Right lobe of liver (tissue), 6 donors: ENCODE measurements around the gene BIK. TPM values are rescaled to one million over a fixed set of nuclear protein-coding genes. Genes with fewer than 3 reads are reported as not detected.
"Not testable (repeated sequence)": the region's sequence is repeated elsewhere in the genome, so short reads cannot be mapped to it uniquely, and the experiment has no call there.

Source experiments
- ATAC-seq, 4 donors: fragments of 200-7000 bp; cut with Tn5 transposase; one replicate each; pipeline ENCODE4 v1.9.1; 2020; ENCODE audit warnings: mild to moderate bottlenecking in 4 of 4, moderate library complexity in 4 of 4
- DNase-seq, 3 donors: peaks; one replicate each; pipeline ENCODE4 v3.0.0-alpha.2; 2020
- H3K27ac ChIP-seq, 3 donors: fragments of 200-600 bp; one replicate each; pipeline ENCODE4 v1.8.0; 2022
- H3K27me3 ChIP-seq, 2 donors: fragments of 200-600 bp; one replicate each; pipeline ENCODE4 v1.8.0; 2022
- H3K36me3 ChIP-seq, 4 donors: fragments of 200-600 bp; sonication (generic) in 1 of 4; one replicate each; pipeline versions ENCODE4 v1.5.1 to v1.8.0; 2017 to 2022; ENCODE audit warnings: control low read depth in 1 of 4
- H3K4me1 ChIP-seq, 4 donors: fragments of 200-600 bp; sonication (generic) in 1 of 4; one replicate each; pipeline versions ENCODE4 v1.5.1 to v1.8.0; 2017 to 2022; ENCODE audit warnings: control low read depth in 1 of 4
- H3K4me3 ChIP-seq, 3 donors: fragments of 200-600 bp; one replicate each; pipeline ENCODE4 v1.8.0; 2022
- H3K9me3 ChIP-seq, 4 donors: fragments of 200-600 bp; sonication (generic) in 1 of 4; one replicate each; pipeline versions ENCODE4 v1.5.1 to v1.8.0; 2017 to 2022; ENCODE audit warnings: control low read depth in 1 of 4
- POLR2A ChIP-seq: fragments of 450-650 bp; IDR thresholded peaks from one replicate; pipeline ENCODE4 v1.6.1; 2017; ENCODE audit warnings: antibody characterized with exemption, mild to moderate bottlenecking
- WGBS: methylation state at CpG from one replicate; pipeline ENCODE4 v1.1.6; 2018; ENCODE audit warnings: low coverage, low lambda C conversion rate; ENCODE audit not compliant: insufficient coverage; ENCODE audit errors: missing lambda C conversion rate; 5-methylcytosine and 5-hydroxymethylcytosine counted together
- intact Hi-C, 2 donors: fragments of 100-400 bp; cut with DNase I; formaldehyde crosslinking; loops; one replicate each; pipeline versions ENCODE4 v1.11.2 to v1.14.1; 2022
- total RNA-seq, 6 experiments: library from RNA; depleted of rRNA in 2 of 6; stranded (reverse); fragments of >200 nt in 2 of 6; fragmentation: NEBNext Ultra II Directional in 3 of 6; extraction: Animal tissue kit (Norgen Biotek cat#: 25700) in 3 of 6; gene quantifications; one replicate each; pipeline versions ENCODE4 v1.1.0 to v1.2.4, GENCODE V29; 2016 to 2023
- TF ChIP-seq, protein P1 (sequence below), 4 donors: fragments of 200-600 bp in 3 of 4; fragments of 450-650 bp in 1 of 4; IDR thresholded peaks; one replicate each; pipeline versions ENCODE4 v1.5.1 to v1.8.0; 2016 to 2022; ENCODE audit warnings: antibody characterized with exemption in 4 of 4, mild to moderate bottlenecking in 2 of 4
- donor health status: DM: no; HTN: yes; CAD: no.
- donor health status: DM: no; HTN: no; CAD: no.
- donor health status: DM: no; HTN: no; CAD: no.
- donor health status: DM: no; HTN: yes; CAD: no.
- donor health status: DM: no; HTN: yes; CAD: no.

Gene BIK
- total RNA-seq, 6 experiments from 2014 or later: 0.22 to 0.42 (median 0.31) TPM; not detected in 1

DNA sequence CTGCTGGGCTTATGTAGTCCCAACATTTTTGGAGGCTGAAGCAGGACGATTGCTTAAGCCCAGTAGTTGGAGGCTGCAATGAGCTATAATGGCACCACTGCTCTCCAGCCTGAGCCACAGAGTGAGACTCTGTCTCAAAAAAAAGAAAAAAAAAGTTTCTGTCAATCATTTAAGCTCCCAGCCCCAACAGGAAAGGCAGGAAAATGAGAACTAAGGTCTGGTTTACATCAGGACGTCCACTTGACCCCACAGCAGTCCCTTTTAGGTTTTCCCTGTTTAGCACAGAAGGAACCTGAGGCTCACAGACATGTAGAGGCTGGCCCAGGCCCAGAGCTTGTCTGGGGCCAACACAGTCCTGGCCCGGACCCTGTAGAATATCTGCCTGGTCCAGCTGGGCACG lies 12.2 kb upstream of the BIK start:
- TF ChIP-seq, protein P1, sequence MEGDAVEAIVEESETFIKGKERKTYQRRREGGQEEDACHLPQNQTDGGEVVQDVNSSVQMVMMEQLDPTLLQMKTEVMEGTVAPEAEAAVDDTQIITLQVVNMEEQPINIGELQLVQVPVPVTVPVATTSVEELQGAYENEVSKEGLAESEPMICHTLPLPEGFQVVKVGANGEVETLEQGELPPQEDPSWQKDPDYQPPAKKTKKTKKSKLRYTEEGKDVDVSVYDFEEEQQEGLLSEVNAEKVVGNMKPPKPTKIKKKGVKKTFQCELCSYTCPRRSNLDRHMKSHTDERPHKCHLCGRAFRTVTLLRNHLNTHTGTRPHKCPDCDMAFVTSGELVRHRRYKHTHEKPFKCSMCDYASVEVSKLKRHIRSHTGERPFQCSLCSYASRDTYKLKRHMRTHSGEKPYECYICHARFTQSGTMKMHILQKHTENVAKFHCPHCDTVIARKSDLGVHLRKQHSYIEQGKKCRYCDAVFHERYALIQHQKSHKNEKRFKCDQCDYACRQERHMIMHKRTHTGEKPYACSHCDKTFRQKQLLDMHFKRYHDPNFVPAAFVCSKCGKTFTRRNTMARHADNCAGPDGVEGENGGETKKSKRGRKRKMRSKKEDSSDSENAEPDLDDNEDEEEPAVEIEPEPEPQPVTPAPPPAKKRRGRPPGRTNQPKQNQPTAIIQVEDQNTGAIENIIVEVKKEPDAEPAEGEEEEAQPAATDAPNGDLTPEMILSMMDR (IDR thresholded peaks at IDR 0.05): no peak
- no peak for TF ChIP-seq POLR2A
- H3K9me3 ChIP-seq: no peaks in the 10 kb centered on the region
- DNase-seq (no peak), ATAC-seq (no peak)
- WGBS: 59% methylated on average over 4 of the region's 4 CpGs
- H3K4me3 ChIP-seq: no peak overlapping the region
- H3K4me1 ChIP-seq: peaks cover 0 to under 1% (median 0%) of the 10 kb centered on the region in 4 donors
- H3K36me3 ChIP-seq: no peaks in the 10 kb centered on the region
- intact Hi-C loops: no loop called here
- H3K27me3 ChIP-seq: no peaks in the 10 kb centered on the region
- H3K27ac ChIP-seq: no peak overlapping the region

DNA sequence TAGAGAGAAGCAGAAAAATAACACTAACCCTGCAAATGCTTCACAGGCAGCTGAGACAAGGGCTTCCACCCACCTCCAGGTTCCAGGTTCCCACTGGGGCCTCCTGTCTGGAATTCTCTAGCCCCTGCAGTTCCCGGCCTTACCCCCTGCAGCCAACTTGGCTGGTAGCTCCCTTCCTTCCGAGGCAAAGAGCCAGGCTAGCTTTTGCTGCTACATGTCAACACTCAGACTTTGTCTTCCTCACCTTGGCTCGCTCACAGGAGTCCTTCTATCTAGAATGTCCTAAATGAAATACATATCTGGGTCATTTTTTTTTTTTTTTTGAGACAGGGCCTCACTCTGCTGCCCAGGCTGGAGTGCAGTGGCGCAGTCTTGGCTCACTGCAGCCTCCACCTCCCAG lies 11.5 kb upstream of the BIK start:
- DNase-seq: no peak
- 90% methylated on average over 3 of the region's 4 CpGs for WGBS
- intact Hi-C loops: no loop called here
- TF ChIP-seq POLR2A: no peak
- Histone ChIP-seq H3K36me3 (no peaks in the 10 kb centered on the region), H3K9me3 (no peaks in the 10 kb centered on the region), H3K27me3 (no peaks in the 10 kb centered on the region), H3K4me1 (peaks cover 0 to 8% (median 0%) of the 10 kb centered on the region in 4 donors), H3K27ac (no peak overlapping the region), H3K4me3 (no peak overlapping the region)
- ATAC-seq: no peak

DNA sequence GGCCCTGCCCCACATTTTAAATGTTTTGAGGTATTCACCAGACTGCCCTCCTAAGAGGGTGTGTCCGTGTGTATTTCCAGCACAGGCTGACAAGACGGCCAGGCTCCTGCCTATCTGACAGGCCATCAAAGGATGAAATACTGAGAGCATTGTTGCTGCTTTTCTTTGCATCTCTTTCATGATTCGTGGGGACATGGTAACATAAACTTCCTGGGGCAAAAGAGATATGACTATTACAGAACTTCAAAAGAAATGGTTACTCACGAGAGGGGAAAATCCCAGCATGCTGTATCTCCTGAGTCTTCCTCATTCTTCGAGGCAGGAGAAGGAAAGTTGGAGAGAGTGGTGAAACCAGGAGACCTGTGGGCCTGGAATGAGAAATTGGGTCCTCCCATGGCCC lies 10.3 kb upstream of the BIK start:
- H3K4me3 ChIP-seq: no peak overlapping the region
- WGBS: 63% methylated on average over 5 of the region's 5 CpGs
- intact Hi-C loops: no loop called here
- no peaks in the 10 kb centered on the region for H3K36me3 ChIP-seq
- H3K9me3 ChIP-seq: no peaks in the 10 kb centered on the region
- H3K4me1 ChIP-seq: peaks cover 0 to 17% (median 0%) of the 10 kb centered on the region in 4 donors
- no peak for TF ChIP-seq POLR2A
- TF ChIP-seq, protein P1 (IDR thresholded peaks at IDR 0.05): no peak
- no peak overlapping the region for H3K27ac ChIP-seq
- no peaks in the 10 kb centered on the region for H3K27me3 ChIP-seq
- ATAC-seq: no peak
- DNase-seq: no peak

DNA sequence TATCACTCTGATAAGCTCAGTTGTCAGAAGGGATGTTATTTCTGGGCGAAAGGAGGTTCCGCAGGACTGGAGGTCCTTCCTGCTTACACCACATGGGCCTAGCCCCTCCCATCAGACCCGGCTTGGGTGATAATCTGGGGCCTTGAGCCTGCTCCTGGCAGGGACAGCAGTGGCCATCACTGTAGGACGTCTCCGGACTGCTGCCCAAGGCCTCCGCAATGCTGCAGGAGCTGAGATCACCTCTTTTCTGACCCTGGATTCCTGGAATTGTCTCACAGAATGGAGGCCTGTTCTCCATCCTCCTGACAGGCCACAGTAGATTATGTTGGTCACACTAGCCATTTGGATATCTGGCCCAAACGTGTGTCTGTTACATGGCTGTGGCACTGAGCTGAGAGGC lies 9.2 kb upstream of the BIK start:
- intact Hi-C loops: no loop called here
- H3K27me3 ChIP-seq: no peaks in the 10 kb centered on the region
- WGBS: 80% methylated on average over 1 of the region's 7 CpGs
- TF ChIP-seq, protein P1 (IDR thresholded peaks at IDR 0.05): no peak
- no peak for TF ChIP-seq POLR2A
- H3K9me3 ChIP-seq: no peaks in the 10 kb centered on the region
- no peak overlapping the region for H3K4me3 ChIP-seq
- ATAC-seq (peak; percentile 74 to 88 (median 82)), DNase-seq (peak in 2 of 3 donors; percentile 50 to 58)
- peaks cover 0 to 17% (median 0%) of the 10 kb centered on the region in 4 donors for H3K4me1 ChIP-seq
- no peaks in the 10 kb centered on the region for H3K36me3 ChIP-seq
- no peak overlapping the region for H3K27ac ChIP-seq

DNA sequence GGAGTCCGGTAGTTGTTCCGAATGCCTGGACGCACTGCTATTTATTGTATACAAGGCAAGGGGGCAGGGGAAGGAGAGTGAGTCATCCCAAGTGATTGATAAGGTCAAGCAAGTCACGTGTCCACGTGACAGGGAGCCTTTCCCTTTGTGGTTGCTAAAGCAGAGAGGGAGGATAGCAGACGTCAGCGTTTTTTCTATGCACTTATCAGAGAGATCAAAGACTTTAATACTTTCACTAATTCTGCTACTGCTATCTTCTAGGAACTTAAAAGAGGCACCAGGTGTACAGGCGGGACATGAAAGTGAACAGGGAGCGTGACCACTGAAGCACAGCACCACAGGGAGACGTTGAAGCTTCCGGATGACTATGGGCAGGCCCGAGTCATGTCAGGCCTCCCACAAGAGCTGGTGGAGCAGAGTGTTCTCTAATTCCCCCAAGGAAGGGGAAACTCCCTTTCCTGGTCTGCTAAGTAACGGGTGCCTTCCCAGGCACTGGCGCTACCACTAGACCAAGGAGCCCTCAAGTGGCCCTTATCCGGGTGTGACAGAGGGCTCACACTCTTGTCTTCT lies 6.4 kb upstream of the BIK start:
- H3K36me3 ChIP-seq, H3K4me3 ChIP-seq, H3K27me3 ChIP-seq, H3K9me3 ChIP-seq, intact Hi-C loops: not testable (repeated sequence)
- 49% methylated on average over 11 of the region's 15 CpGs for WGBS
- peak in 1 of 3 donors; percentile 71 for DNase-seq
- peak in 3 of 4 donors; percentile 20 to 65 (median 31) for ATAC-seq
- H3K4me1 ChIP-seq: peaks cover 0 to 17% (median 0%) of the 10 kb centered on the region in 4 donors
- H3K27ac ChIP-seq: peak overlapping the region in 1 of 3 donors; percentile 40

DNA sequence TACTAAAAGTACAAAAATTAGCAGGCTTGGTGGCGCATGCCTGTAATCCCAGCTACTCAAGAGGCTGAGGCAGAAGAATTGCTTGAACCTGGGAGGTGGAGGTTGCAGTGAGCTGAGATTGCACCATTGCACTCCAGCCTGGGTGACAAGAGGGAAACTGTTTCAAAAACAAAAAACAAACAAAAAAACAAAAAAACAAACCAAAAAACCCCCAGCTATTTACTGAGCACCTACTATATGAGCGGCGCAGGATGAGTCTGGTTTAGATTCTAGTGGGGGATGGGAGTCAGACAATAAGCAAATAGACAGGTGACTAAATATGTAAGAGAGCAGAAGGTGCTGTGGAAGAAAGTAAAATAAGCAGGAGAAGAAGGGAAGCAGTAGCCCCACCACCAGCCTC lies 5.6 kb upstream of the BIK start:
- H3K27ac ChIP-seq, H3K36me3 ChIP-seq, H3K9me3 ChIP-seq, H3K4me3 ChIP-seq, intact Hi-C loops, ATAC-seq, H3K27me3 ChIP-seq, DNase-seq: not testable (repeated sequence)
- H3K4me1 ChIP-seq: peaks cover 0 to 18% (median 0%) of the 10 kb centered on the region in 4 donors
- WGBS: 100% methylated on average over 3 of the region's 3 CpGs
